ENCODE data around the gene TCTN3.

Gene TCTN3

GRCh38 chr10:95706990-95707389 lies 13.3 kb upstream of the TCTN3 start:
- H3K4me3 ChIP-seq (ENCODE audit: low read depth, low read length): no peak overlapping the region
- no peak for DNase-seq (ENCODE audit: low read depth, low spot score)
- no peak for TF ChIP-seq CTCF (IDR thresholded peaks at IDR 0.05; ENCODE audit: low read depth, low read length)
- in situ Hi-C loops (cut with HindIII; ENCODE audit: low sequenced_read_pairs): no loop called here

- H3K4me3 ChIP-seq (ENCODE audit: low read depth, low read length): no peak overlapping the region
- in situ Hi-C loops (cut with HindIII; ENCODE audit: low sequenced_read_pairs): no loop called here
- no peak for DNase-seq (ENCODE audit: low read depth, low spot score)
- TF ChIP-seq CTCF (IDR thresholded peaks at IDR 0.05; ENCODE audit: low read depth, low read length): no peak
Measured at GRCh38 chr10:95706573-95706972, 12.8 kb upstream of the TCTN3 start.

GRCh38 chr10:95698415-95698814 lies 4.7 kb upstream of the TCTN3 start:
- DNase-seq (ENCODE audit: low read depth, low spot score): no peak
- in situ Hi-C loops (cut with HindIII; ENCODE audit: low sequenced_read_pairs): no loop called here
- no peak overlapping the region for H3K4me3 ChIP-seq (ENCODE audit: low read depth, low read length)
- no peak for TF ChIP-seq CTCF (IDR thresholded peaks at IDR 0.05; ENCODE audit: low read depth, low read length)

GRCh38 chr10:95697429-95697828 lies 3.7 kb upstream of the TCTN3 start:
- TF ChIP-seq CTCF (IDR thresholded peaks at IDR 0.05; ENCODE audit: low read depth, low read length): no peak
- in situ Hi-C loops (cut with HindIII; ENCODE audit: low sequenced_read_pairs): no loop called here
- no peak overlapping the region for H3K4me3 ChIP-seq (ENCODE audit: low read depth, low read length)
- DNase-seq (ENCODE audit: low read depth, low spot score): no peak

GRCh38 chr10:95694665-95695064 lies 938 bp upstream of the TCTN3 start:
- in situ Hi-C loops (cut with HindIII; ENCODE audit: low sequenced_read_pairs): no loop called here
- H3K4me3 ChIP-seq (ENCODE audit: low read depth, low read length): no peak overlapping the region
- DNase-seq (ENCODE audit: low read depth, low spot score): no peak
- TF ChIP-seq CTCF (IDR thresholded peaks at IDR 0.05; ENCODE audit: low read depth, low read length): no peak

GRCh38 chr10:95693071-95693667 lies 558 bp downstream of the TCTN3 start:
- TF ChIP-seq CTCF (IDR thresholded peaks at IDR 0.05; ENCODE audit: low read depth, low read length): no peak
- H3K4me3 ChIP-seq (ENCODE audit: low read depth, low read length): peak overlapping the region; percentile 97
- DNase-seq (ENCODE audit: low read depth, low spot score): peak; percentile 1
- in situ Hi-C loops (cut with HindIII; ENCODE audit: low sequenced_read_pairs): no loop called here

- no peak for DNase-seq (ENCODE audit: low read depth, low spot score)
- in situ Hi-C loops (cut with HindIII; ENCODE audit: low sequenced_read_pairs): no loop called here
- TF ChIP-seq CTCF (IDR thresholded peaks at IDR 0.05; ENCODE audit: low read depth, low read length): no peak
- H3K4me3 ChIP-seq (ENCODE audit: low read depth, low read length): no peak overlapping the region
Measured at GRCh38 chr10:95691281-95691680, 2.4 kb downstream of the TCTN3 start.

All from astrocyte of the spinal cord (primary cell).